Measurements from ENCODE around the gene DENND5B.
"Not testable (repeated sequence)": the region's sequence is repeated elsewhere in the genome, so short reads cannot be mapped to it uniquely, and the experiment has no call there.

The DENND5B gene

DNA sequence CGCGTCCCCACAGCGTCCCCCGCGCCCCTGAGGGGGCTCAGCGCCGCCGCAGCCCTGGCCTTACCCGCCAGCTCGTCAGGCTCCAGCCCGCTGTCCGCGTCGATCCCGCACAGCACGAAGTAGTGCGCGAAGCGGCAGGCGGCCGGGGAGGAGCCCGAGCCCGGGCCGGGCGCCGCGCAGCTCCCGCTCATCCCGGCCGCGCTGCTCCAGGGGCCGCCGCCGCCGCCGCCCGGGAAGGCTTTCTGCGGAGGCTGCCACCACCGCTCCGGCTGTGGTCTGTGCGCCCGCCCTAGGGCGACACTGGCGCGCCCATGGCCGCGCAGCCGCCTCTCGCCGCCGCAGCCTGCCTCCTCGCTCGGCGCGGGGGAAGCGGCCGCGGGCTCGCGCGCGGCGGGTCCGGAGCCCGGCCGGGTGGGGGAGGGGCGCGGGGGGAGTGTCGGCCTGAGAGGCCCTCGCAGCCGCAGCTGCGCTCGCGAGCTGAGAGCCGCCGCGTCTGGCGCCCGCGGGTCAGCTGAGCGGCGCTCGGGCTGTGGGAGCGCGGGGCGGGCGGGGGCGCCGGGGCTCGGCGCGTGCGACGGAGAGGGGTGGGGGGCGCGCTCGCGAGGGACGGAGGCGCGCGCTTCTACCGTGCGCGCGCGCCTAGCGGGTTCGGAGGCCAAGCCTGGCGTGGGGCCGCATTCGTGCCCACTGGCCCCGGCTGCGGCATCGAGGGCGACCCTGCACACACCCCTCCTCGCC lies at the start of gene DENND5B:
Gene DENND5B, minus strand, starts transcription at position 495 of the 738 bp plus-strand sequence. Its CDS starts 304 bp downstream, at position 191.
- DNase-seq, result peak; percentile 67

DNA sequence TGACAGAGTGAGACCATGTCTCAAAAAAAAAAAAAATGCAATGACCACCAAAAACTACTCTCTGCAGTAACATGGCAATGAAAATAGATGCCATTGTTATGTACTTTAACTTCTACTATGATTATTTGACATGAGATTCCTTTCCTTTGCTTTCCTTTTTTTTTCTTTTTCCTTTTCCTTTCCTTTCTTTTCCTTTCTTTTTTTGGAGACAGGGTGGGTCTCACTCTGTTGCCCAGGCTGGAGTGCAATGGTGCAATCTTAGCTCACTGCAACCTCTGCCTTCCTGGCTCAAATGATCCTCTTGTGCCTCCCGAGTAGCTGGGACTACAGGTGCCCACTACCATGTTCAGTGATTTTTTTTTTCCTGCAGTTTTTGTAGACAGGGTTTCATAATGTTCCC lies 43.7 kb upstream of the DENND5B start:
- DNase-seq, result no peak

DNA sequence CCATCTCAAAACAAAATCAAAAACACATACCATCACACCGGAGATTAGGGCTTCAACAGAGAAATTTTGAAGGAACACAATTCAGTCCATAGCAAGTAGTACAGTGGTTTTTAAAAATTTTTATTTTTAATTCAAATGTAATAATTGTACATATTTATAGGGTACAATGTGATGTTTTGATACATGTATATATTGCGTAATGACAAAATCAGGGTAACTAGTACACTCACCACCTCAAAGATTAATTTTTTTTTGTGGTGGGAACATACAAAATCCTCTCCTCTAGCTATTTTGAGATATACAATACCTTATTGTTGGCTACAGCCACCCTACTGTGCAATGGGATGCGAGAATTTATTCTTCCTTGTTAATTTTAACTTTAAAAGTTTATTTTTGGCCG lies 42.5 kb upstream of the DENND5B start:
- DNase-seq, result no peak

- no peak for DNase-seq
These were observed 40.9 kb upstream of the DENND5B start for GRCh38 chr12:31631809-31632208.

DNA sequence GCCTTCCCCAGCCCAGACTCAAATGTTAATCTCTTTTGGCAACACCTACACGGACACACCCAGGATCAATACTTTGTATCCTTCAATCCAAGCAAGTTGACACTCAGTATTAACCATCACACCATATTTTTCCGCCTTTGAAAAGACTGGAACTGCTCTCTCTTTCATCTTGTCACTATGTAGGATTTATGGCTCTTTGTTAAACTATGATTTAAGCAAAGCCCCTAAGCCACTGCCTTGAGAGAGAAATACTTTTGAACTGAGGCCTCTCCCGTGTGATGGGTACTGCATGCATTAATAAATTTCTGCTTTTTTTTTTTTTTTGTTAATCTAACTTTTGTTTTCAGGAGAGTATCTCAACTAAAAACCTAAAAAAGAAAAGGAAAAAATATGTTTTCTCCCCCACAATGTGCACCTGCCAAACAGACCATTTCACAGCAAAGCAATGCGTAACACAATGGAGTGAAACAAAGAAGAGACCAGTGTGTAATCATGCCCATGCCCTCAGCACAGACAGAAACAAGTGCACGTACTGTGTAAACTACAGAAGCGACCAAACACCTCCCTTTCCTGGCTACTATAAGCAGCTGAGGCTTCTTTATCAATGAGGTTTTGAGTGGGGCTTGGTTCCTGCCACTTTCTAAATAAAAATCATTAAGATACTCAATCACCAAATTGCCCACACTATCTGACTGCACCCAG lies 40.2 kb upstream of the DENND5B start:
- no peak for DNase-seq

DNA sequence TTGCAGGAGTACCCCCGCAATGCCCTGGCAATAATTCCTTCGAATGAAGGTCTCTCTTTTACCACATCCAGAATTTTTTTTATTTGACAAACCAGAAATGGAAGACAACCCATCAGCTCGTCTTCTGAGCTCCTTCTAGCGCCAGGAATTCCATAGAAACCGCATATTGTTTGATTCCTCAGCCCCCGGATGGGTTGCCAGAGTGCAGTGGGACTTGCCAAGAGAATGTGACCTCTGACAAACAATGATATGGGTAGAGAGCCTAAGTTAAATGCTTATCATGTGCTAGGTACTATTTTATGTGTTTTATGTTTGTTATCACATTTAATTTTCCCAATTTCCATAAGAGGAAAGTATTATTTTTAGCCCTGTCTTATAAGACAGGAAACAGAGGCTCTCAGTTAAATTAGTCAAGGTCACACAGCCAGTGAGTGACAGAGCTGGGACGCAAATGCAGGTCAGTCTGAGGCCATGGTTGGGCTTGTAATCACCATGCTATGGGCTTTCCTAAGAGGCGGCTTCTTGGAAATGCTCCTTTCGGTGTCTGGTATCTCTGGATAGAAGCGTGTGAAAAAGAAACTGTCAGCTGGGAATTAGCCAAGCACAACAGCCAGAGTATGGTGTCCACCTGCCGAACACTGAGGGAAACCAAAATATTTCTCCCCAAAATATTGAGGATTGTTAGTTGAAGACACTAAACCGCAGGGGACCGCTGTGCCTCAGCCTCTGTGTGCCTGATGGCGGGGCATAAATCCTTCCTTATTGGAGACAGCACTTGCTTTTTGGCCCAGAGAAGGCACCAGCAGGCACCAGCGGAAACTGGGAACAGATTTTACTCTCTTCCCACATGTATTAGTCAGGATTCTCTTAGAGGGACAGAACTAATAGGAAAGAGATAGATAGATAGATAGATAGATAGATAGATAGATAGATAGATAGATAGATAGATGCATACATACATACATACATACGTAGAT lies 39.1 kb upstream of the DENND5B start:
- DNase-seq, result no peak

DNA sequence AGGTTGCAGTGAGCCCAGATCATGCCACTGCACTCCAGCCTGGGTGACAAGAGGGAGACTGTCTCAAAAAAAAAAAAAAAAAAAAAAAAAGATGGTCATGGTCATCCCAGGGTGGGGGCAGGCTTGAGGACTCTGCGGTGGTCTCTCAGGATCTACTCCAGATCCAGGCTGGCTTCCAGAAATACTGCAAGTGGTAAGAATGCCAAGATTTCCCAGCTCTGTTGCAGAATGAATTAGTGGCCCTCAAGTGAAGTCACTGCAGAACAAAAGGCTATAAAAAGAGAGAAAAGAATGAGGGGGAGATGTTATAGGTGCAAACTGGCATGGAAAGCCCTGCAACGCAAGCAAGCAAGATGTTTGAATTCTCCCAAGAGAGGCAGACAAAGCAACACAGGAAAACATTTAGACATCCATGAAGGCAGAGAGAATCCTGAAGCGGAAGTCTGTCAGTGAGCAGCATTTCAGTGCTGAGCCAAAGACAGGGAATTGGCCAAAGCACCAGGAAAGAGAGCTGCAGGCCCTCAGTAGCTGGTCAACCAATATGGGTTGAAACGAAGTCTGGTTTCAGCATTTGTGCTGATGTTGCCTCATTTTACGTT lies 36.6 kb upstream of the DENND5B start:
- DNase-seq, result no peak

GRCh38 chr12:31626270-31626995 lies 35.5 kb upstream of the DENND5B start:
- DNase-seq, result no peak

GRCh38 chr12:31622038-31622437 lies 31.1 kb upstream of the DENND5B start:
- no peak for DNase-seq

DNA sequence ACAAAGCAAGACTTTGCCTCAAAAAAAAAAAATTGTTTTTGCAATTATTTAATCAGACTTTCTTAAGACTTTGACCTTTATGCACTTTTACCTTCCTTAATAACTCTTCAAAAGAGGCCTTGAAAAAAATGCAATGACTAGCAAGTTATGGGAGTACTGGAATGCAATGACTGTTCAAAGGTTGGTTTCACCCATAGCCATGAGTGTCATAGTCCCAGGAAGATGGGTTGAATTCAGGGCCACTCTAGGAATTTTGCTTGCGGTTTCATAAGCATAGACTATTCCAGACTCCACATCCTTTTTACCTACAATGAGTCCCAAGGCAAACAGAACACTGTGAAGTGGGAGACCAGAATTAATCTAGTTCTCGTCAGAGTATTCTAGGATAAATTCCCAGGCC lies 29.4 kb upstream of the DENND5B start:
- DNase-seq, result no peak

DNA sequence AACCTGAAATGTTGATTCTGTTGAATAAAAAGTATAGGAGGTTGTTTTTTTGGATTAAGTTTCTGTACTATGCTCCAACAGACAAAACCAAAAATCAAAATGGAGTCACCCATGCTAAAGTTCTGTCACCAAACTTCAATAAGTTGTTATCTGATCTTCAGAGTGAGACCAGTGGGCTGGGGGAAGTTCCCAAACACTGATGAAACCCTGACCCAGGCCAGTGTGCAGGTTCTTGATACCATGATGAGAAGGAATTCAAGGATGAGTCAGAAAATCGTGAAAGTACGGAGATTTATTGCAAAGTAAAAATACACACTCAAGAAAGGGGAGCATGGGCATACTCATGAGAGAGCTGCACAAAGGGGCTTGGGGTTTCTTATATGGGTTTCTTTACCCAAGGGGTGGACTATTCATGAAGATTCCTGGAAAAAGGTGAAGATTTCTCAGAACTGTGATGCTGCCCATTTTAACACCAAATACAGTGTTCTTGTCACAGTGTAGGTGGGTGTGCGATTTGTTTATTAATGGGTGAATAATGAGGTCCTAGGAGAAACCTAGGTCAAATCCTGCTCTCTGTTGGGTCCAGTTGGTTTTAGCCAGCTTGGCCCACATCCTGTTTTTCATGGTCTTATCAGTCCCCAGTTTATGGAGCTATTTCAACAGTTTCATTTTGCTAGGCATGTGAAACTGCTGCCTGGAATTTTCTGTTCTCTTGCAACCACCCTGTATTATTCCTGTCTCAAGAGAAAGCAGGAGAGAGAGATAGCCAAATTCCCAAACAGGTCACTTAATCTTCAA lies 27.5 kb upstream of the DENND5B start:
- no peak for DNase-seq

- no peak for DNase-seq
These were observed 21.9 kb upstream of the DENND5B start for GRCh38 chr12:31612819-31613218.

DNA sequence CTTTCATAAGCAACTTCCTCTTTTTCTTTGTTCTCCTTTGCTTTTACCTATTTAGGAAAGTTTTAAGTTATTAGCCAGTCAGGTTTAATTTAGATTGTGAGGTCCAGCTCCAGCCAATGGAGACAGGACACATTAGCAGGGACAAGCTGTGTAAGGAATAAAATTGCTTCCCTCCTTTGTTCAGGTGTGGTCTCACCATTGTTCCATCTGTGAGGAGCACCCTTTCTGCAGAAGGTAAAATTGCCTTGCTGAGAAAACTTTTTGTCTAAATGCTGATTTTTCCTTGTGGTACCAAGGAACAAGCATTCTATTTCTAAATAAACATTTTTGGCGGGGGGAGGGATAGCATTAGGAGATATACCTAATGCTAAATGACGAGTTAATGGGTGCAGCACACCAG lies 17.4 kb upstream of the DENND5B start:
- DNase-seq, result not testable (repeated sequence)

- DNase-seq, result no peak
These were observed 14.6 kb upstream of the DENND5B start for GRCh38 chr12:31605531-31605930.

- DNase-seq, result no peak
These were observed 12.6 kb upstream of the DENND5B start for GRCh38 chr12:31603546-31604009.

DNA sequence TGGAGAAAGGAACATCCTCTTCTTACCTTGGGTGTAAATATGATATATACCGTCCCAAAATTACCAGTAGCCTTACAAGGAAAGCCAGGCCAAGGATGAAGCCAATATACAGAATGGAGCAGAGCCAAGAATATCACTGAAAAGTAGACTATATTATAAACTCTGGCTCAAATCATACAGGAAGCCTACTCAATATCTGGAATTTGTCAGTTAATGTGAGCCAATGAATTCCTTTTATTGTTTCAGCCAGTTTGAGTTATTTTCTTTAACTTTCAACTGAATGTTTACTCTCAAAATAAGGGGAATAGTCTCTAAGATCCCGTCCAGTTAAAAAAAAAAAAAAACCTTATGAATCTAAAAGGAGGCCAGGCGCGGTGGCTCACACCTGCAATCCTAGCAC lies 9.8 kb upstream of the DENND5B start:
- DNase-seq, result no peak

DNA sequence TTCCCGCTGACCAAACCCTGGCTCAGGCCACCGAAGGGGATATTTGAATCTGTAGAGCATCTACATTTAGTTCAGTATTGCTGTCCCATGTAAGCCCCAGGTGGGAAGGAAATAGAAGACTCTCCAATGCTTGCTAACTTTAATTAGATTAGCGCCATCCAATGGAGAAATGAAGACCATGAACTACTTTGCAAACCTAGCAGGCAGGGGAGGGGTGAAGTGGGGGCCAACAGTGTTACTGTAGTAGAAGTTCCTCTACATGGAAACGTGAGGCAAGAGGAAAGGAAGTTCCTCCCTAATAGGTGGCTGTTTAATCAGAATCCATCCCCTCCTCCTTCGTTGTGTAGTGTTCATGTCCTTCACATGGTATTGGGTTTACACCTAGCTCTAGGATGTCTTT lies 9.3 kb upstream of the DENND5B start:
- DNase-seq, result no peak

DNA sequence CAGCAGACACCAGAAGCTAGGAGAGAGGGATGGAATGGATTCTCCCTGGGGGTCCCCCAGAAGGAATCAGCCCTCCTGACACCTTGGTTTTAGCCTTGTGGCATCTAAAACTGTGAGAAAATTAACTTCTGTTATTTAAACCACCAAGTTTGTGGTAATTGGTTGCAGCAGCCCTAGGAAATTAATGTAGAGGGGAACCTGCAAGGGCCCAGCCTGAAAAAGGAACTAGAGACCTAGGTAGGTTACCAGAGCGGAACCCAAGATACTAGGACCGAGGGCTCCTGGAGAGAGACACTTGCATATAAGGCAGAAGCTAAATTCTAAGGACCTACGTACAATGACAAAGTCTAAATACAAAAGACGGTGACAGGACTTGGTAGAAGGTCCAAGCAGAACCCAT lies 8.1 kb upstream of the DENND5B start:
- DNase-seq, result no peak

- DNase-seq, result no peak
These were observed 6.1 kb upstream of the DENND5B start for GRCh38 chr12:31597066-31597465.

GRCh38 chr12:31594681-31595080 lies 3.7 kb upstream of the DENND5B start:
- no peak for DNase-seq

DNA sequence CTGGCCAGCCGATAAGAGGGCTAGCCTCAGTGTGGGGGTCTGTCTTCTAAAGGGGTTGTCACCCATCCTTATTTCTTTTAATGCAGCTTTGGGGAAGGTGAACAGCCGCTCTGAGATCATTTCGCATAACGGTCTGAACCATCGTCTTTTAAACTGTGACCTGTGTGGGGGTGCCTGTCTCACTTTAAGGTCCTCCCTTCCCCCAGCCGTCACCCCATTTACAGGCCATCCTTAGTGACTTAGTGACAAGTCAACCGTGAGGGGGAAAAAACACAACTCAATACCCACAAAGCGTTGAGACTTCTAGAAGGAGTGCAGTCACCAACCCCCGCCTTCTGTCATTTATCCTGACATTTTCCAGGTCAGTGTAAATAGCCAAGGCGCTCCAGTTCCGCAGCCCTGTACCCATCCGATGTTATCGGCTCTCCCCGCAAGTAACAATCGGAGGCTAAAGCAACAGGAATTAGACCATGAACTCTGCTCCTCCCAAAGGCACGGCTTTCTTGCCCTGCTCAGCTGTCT lies 505 bp upstream of the DENND5B start:
- no peak for DNase-seq
